Measurements from ENCODE around the gene OR5V1.

OR5V1 gene

DNA sequence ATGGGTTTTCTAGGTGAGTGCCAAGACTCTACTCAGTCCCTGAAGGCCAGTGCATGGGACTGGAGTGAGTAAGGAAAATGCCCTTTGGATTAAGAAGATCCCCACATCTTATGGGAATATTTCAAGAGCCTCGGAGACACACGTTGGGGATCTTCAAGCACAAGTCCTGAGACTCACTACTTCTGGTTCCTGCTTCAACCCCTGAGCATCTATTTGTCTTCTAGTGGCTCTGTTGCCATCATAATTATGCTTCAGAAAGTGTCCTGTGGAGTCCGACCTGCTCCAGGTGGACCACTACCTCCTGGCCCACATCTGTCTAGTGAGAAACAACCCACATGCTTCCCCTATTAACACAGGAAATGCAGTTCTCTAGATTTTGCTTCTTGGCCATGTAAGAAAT is at the start of gene OR5V1:
TSS of gene OR5V1 (minus strand) at position 101 of the 400 bp plus-strand sequence. CDS start 12,670 bp downstream, outside the sequence.
- TF ChIP-seq, protein P1, sequence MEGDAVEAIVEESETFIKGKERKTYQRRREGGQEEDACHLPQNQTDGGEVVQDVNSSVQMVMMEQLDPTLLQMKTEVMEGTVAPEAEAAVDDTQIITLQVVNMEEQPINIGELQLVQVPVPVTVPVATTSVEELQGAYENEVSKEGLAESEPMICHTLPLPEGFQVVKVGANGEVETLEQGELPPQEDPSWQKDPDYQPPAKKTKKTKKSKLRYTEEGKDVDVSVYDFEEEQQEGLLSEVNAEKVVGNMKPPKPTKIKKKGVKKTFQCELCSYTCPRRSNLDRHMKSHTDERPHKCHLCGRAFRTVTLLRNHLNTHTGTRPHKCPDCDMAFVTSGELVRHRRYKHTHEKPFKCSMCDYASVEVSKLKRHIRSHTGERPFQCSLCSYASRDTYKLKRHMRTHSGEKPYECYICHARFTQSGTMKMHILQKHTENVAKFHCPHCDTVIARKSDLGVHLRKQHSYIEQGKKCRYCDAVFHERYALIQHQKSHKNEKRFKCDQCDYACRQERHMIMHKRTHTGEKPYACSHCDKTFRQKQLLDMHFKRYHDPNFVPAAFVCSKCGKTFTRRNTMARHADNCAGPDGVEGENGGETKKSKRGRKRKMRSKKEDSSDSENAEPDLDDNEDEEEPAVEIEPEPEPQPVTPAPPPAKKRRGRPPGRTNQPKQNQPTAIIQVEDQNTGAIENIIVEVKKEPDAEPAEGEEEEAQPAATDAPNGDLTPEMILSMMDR (IDR thresholded peaks at IDR 0.05; ENCODE audit: low read depth, low read length, missing control alignments) = no peak
- H3K4me3 ChIP-seq (replicated peaks; ENCODE audit: low read depth, low read length) = no peak within 1 kb of the TSS
- no peak for DNase-seq (ENCODE audit: extremely low read depth, low read depth)

- no peak within 1 kb of the TSS for H3K4me3 ChIP-seq (replicated peaks; ENCODE audit: low read depth, low read length)
- no peak for DNase-seq (ENCODE audit: extremely low read depth, low read depth)
- TF ChIP-seq, protein P1 (IDR thresholded peaks at IDR 0.05; ENCODE audit: low read depth, low read length, missing control alignments) = no peak
Measured at GRCh38 chr6:29414588-29414987, 45.9 kb upstream of the OR5V1 start, which contains the start of gene OR12D1. Gene OR12D1, plus strand, starts transcription at chr6:29414928.

DNA sequence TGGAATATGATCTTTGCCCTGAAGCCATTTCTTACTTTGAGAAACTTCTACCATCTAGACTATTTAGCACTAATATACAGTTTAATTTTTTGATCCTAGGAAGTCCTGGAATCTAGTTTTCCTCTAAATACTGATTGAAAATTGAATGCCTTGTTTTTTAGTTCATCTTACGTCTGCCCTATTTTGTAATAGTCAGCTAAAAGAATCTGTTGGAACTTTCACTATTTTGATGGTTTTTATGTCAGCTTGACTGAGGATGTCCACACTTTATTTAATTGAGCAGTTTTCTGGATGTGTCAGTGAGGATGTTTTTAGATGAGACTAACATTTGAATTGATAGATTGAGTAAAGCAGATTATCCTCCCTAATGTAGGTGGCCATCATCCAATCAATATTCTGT is 35.1 kb upstream of the OR5V1 start:
- no peak overlapping the region for H3K4me3 ChIP-seq (replicated peaks; ENCODE audit: low read depth, low read length)
- DNase-seq (ENCODE audit: extremely low read depth, low read depth) = no peak
- TF ChIP-seq, protein P1 (IDR thresholded peaks at IDR 0.05; ENCODE audit: low read depth, low read length, missing control alignments) = no peak

DNA sequence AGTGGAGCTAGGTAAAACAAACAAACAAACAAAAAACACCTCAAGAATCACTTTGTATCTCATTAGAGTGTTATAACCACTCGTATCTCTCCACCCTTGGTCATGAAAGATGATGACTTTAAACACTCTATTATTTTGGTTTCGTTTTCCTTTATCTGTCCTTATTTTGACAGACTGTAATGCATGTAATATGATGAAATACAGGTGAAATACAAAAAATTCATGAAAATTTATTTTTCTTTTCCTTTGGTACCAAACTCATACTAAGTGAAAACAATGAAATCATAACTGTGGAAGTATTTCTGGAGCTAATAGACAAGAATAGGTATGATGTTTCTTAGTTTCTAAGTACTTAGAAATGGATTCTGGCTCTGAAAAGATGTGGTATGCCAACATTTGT is 30.9 kb upstream of the OR5V1 start:
- H3K4me3 ChIP-seq (replicated peaks; ENCODE audit: low read depth, low read length) = no peak overlapping the region
- DNase-seq (ENCODE audit: extremely low read depth, low read depth) = no peak
- TF ChIP-seq, protein P1 (IDR thresholded peaks at IDR 0.05; ENCODE audit: low read depth, low read length, missing control alignments) = no peak

DNA sequence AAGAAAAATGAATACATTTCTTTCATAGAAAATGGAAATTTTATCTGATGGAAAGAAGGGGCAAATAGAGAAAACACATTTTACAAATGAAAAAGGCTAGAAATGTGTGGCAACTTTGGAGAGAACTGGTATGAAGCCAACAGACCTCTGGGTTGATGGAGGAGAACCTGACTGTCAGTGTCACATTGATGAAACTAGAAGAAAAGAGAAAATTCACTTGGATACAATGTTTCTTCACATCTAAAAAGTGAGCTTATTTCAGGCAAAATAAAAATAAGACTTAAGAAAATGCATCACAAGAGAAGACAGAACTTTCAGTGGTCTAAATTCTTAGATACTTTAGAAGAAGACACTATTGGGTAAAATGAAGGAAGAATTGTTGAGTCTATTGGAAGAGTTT is 26.7 kb upstream of the OR5V1 start, which contains the start of gene OR12D2:
TSS of gene OR12D2 (plus strand) at position 301 of the 400 bp plus-strand sequence. CDS start 1,069 bp downstream, outside the sequence.
- no peak for DNase-seq (ENCODE audit: extremely low read depth, low read depth)
- no peak within 1 kb of the TSS for H3K4me3 ChIP-seq (replicated peaks; ENCODE audit: low read depth, low read length)
- TF ChIP-seq, protein P1 (IDR thresholded peaks at IDR 0.05; ENCODE audit: low read depth, low read length, missing control alignments) = no peak

GRCh38 chr6:29388533-29388932 is 19.9 kb upstream of the OR5V1 start:
- no peak overlapping the region for H3K4me3 ChIP-seq (replicated peaks; ENCODE audit: low read depth, low read length)

More at GRCh38 chr6:29388533-29388932, 19.9 kb upstream of the OR5V1 start:
- DNase-seq (ENCODE audit: extremely low read depth, low read depth) = no peak
- TF ChIP-seq, protein P1 (IDR thresholded peaks at IDR 0.05; ENCODE audit: low read depth, low read length, missing control alignments) = no peak

Measured in HFF-Myc (cell line).